Natural killer cell (primary cell): ENCODE results near the gene FOXP1. TPM values are rescaled to one million over a fixed set of nuclear protein-coding genes. Genes with fewer than 3 reads are reported as not detected.

Experiments
- ATAC-seq, 3 donors: fragments of 150-1000 bp in 2 of 3; fragments of 200-7000 bp in 1 of 3; cut with Tn5 transposase; 1 replicate in 1 of 3; 2 replicates in 2 of 3; pipeline ENCODE4 v1.10.0; 2021; ENCODE audit warnings: mild to moderate bottlenecking in 2 of 3, moderate library complexity in 2 of 3
- DNase-seq, 2 donors: peaks; one replicate each; pipeline versions ENCODE4 v3.0.0 to v3.0.0-alpha.2; 2013 to 2021; ENCODE audit warnings: mixed read lengths in 1 of 2
- H3K27ac ChIP-seq: one replicate; pipeline ENCODE4 v1.5.1; 2013; ENCODE audit warnings: mild to moderate bottlenecking, low read length
- H3K27me3 ChIP-seq: one replicate; pipeline ENCODE4 v1.6.1; 2013; ENCODE audit warnings: low read length; ENCODE audit not compliant: control insufficient read depth, insufficient read depth
- H3K36me3 ChIP-seq: one replicate; pipeline ENCODE4 v1.6.1; 2013; ENCODE audit warnings: low read length; ENCODE audit not compliant: control insufficient read depth, insufficient read depth
- H3K4me1 ChIP-seq: one replicate; pipeline ENCODE4 v1.6.1; 2013; ENCODE audit warnings: low read length; ENCODE audit not compliant: control insufficient read depth, insufficient read depth
- H3K4me3 ChIP-seq: one replicate; pipeline ENCODE4 v1.5.1; 2013; ENCODE audit warnings: low read length
- H3K9me3 ChIP-seq: one replicate; pipeline ENCODE4 v1.6.1; 2013; ENCODE audit warnings: low read length; ENCODE audit not compliant: control insufficient read depth, insufficient read depth
- H3K27ac Mint-ChIP-seq, 2 donors: one replicate each; pipeline ENCODE4 v1.8.0; 2022; ENCODE audit warnings: mild to moderate bottlenecking in 2 of 2, mixed read lengths in 2 of 2, moderate library complexity in 1 of 2
- H3K27me3 Mint-ChIP-seq, 2 donors: one replicate each; pipeline ENCODE4 v1.8.0; 2022; ENCODE audit warnings: low read depth in 2 of 2, mixed read lengths in 2 of 2
- H3K36me3 Mint-ChIP-seq: one replicate; pipeline ENCODE4 v1.8.0; 2022; ENCODE audit warnings: mixed read lengths
- H3K4me1 Mint-ChIP-seq, 2 donors: one replicate each; pipeline ENCODE4 v1.8.0; 2022; ENCODE audit warnings: mixed read lengths in 2 of 2
- H3K4me3 Mint-ChIP-seq: one replicate; pipeline ENCODE4 v1.8.0; 2022; ENCODE audit warnings: mild to moderate bottlenecking, moderate library complexity, mixed read lengths
- H3K9me3 Mint-ChIP-seq, 2 donors: one replicate each; pipeline ENCODE4 v1.8.0; 2022; ENCODE audit warnings: mixed read lengths in 2 of 2
- CTCF ChIP-seq: fragments of 200-600 bp; IDR thresholded peaks from one replicate; pipeline ENCODE4 v1.8.0; 2022; ENCODE audit warnings: antibody characterized with exemption
- WGBS: methylation state at CpG from one replicate; pipeline ENCODE4 v1.1.7; 2013; ENCODE audit warnings: missing lambda C conversion rate; ENCODE audit not compliant: insufficient coverage; 5-methylcytosine and 5-hydroxymethylcytosine counted together
- intact Hi-C: fragments of 100-400 bp; cut with micrococcal nuclease; formaldehyde crosslinking; loops from one replicate; pipeline ENCODE4 v1.14.2; 2022
- total RNA-seq, 4 donors: library from RNA; stranded (reverse); fragments of 120-200 nt in 1 of 4; gene quantifications; one replicate each; pipeline versions ENCODE4 v1.2.3 to v1.2.4, GENCODE V29; 2013 to 2022

Gene FOXP1
- total RNA-seq, 3 donors from 2014 or later (not counting 1 experiment from before 2014, with no cell fraction given): 166 to 185 (median 166) TPM

GRCh38 chr3:71407823-71408222 is 175.7 kb downstream of the FOXP1 start:
- intact Hi-C loops: no loop called here
- Histone ChIP-seq H3K4me3 (no peak overlapping the region), H3K27me3 (no peaks in the 10 kb centered on the region), H3K27ac (no peak overlapping the region), H3K9me3 (no peaks in the 10 kb centered on the region), H3K36me3 (no peaks in the 10 kb centered on the region), H3K4me1 (no peaks in the 10 kb centered on the region)
- Mint-ChIP-seq H3K4me1 (peaks cover 0 to 5% of the 10 kb centered on the region in 2 donors), H3K9me3 (no peaks in the 10 kb centered on the region), H3K4me3 (no peak overlapping the region), H3K36me3 (no peaks in the 10 kb centered on the region), H3K27me3 (no peaks in the 10 kb centered on the region), H3K27ac (no peak overlapping the region)
- ATAC-seq (no peak), DNase-seq (no peak)
- 84% methylated on average over 10 of the region's 10 CpGs for WGBS
- no peak for TF ChIP-seq CTCF

GRCh38 chr3:71406972-71407810 is 176.3 kb downstream of the FOXP1 start:
- Mint-ChIP-seq H3K36me3 (no peaks in the 10 kb centered on the region), H3K27ac (no peak overlapping the region), H3K9me3 (no peaks in the 10 kb centered on the region), H3K27me3 (no peaks in the 10 kb centered on the region), H3K4me3 (no peak overlapping the region), H3K4me1 (peaks cover 0 to 5% of the 10 kb centered on the region in 2 donors)
- Histone ChIP-seq H3K27ac (no peak overlapping the region), H3K9me3 (no peaks in the 10 kb centered on the region), H3K36me3 (no peaks in the 10 kb centered on the region), H3K4me3 (no peak overlapping the region), H3K4me1 (no peaks in the 10 kb centered on the region), H3K27me3 (no peaks in the 10 kb centered on the region)
- intact Hi-C loops: no loop called here
- TF ChIP-seq CTCF: no peak
- WGBS: 100% methylated on average over 6 of the region's 10 CpGs
- DNase-seq (no peak), ATAC-seq (no peak)

GRCh38 chr3:71402911-71403310 is 180.6 kb downstream of the FOXP1 start:
- no peak for DNase-seq
- H3K4me3 Mint-ChIP-seq: no peak overlapping the region
- ATAC-seq: no peak

More at GRCh38 chr3:71402911-71403310, 180.6 kb downstream of the FOXP1 start:
- peak overlapping the region; percentile 18 for H3K27ac ChIP-seq
- Mint-ChIP-seq H3K36me3 (no peaks in the 10 kb centered on the region), H3K27ac (no peak overlapping the region), H3K4me1 (peaks cover 8 to 12% of the 10 kb centered on the region in 2 donors), H3K9me3 (no peaks in the 10 kb centered on the region), H3K27me3 (no peaks in the 10 kb centered on the region)
- 69% methylated on average over 1 of the region's 2 CpGs for WGBS
- H3K27me3 ChIP-seq: no peaks in the 10 kb centered on the region
- no peak for TF ChIP-seq CTCF
- H3K4me3 ChIP-seq: no peak overlapping the region
- H3K4me1 ChIP-seq: no peaks in the 10 kb centered on the region
- H3K36me3 ChIP-seq: no peaks in the 10 kb centered on the region
- no peaks in the 10 kb centered on the region for H3K9me3 ChIP-seq
- intact Hi-C loops: no loop called here
